Activated CD4-positive, alpha-beta T cell treated with anti-CD3 and anti-CD28 coated beads, Interleukin-10, Interleukin-2, amounts not matched to agents 100 ng/mL and 50 ng/mL, durations not matched to agents 16 hours and 8 hours (primary cell): ENCODE results near the gene ATP2A3.

Experiments used
- DNase-seq: peaks from one replicate; pipeline ENCODE4 v3.0.0-alpha.2; 2020

Gene ATP2A3

DNA sequence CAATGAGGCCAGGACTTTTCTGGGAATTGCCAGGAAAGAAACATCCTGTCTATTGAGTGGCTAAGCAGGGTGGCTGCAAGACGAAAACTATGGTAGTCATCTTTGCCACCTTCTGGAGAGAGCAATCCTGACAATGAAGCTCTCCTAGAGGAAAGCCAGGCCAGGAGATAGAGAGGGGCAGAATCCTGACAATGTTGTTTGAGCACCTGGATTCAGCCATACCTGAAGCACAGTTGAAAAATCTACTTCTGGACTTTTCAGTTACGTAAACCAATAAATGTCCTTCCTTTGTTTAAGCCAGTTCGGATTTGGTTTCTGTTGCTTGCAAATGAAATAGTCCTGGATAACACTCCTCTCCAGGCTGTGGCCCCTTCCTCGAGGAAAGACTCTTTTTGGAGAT is 57.4 kb downstream of the ATP2A3 start:
- DNase-seq = no peak

DNA sequence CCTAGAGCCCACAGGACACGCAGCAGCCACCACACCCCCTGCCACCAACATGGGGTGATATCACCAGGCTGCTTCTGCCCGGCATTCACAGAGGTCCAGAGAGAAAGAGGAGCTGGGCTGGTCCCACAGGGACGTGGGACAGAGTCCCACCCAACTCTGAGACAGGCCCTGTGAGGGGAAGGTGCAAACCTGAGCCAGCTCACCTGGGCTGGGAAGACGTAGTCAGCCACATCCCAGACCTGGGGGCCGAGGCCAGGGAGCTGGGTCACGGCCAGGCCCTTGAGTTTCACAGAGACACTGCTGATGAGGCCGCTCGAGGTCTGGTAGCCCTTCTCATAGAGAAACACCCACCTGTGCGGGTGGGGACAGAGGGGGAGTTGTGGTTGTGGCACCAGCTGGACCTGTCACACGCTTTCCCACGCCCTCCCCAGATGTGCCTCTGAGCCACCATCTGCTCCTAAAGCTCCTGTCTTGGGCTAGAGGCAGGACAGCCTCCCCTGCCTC is 59.2 kb downstream of the ATP2A3 start:
- DNase-seq = no peak

DNA sequence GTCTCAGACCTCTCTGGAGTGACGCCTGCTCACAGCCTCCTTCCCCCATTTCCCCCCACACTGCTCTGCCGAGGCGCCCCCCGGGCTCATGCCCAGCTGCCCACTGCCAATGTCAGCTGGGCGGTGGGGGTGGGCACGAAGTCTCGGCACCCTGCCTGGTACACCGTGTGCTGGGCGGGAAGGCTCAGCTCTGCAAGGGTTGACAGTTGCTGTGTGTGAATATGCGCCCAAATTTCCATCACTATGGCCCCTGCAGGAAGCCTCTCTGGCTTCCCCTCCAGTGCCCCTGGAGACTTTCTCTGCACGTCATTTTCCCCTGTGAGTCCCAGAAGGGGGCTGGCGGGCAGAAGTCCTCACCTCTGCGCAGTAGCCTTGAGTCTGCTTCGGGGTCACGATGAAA is 59.7 kb downstream of the ATP2A3 start:
- no peak for DNase-seq

DNA sequence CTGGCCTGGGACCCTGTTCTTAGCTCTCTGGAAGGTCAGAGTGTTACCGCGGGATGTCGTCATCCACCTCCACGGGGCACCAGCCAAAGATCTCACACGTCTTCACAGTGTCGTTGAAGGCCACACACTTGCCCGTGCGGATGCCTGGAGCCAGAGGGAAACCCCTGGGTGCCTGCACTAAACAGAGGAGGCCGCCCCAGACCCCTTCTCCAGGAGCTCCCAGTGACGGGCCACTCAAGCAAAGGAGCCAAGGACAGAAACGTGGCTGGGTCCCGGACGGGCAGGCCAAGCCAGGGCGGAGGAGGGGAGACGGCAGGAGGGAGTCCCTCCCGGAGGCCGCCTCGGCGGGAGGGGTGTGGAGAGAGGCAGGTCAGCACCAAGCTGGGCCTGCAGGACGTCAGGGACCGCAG is 60.4 kb downstream of the ATP2A3 start:
- DNase-seq = no peak

DNA sequence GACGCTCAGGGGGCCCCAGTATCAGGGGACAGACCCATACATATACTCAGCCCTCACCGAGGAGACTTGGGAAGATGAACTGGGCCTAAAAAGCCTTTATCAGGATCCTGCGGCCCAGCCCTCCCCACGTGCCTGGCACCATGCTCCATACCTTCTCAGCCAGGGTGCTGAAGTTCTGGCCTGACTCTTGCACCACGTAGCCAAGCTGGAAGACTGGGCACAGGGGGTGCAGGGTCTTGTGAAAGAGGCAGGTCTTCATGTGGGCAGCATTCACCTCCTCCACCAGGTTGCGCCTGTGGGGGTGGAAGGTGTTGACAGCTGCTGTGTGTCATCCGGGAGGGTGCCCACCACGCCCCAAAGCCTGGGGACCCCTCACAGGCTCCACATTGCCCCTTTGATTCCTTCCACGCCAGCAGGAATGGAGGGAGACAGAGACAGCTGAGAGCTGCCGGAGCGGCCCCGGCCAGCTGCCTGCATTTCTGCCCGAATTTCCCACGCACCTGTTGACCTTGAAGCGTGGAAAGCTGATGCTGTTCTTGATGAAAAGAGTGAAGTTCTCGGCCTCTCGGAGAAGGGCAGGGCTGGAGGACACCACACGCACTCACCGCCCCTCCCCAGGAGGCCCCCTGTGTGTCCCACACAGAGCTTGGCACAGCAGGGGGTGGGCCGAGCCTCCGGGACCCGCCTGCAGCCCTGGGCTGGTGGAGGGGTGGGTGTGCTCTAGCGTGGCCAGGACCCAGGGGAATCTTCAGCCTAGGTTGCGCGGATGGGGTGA is 61.0 kb downstream of the ATP2A3 start:
- no peak for DNase-seq

DNA sequence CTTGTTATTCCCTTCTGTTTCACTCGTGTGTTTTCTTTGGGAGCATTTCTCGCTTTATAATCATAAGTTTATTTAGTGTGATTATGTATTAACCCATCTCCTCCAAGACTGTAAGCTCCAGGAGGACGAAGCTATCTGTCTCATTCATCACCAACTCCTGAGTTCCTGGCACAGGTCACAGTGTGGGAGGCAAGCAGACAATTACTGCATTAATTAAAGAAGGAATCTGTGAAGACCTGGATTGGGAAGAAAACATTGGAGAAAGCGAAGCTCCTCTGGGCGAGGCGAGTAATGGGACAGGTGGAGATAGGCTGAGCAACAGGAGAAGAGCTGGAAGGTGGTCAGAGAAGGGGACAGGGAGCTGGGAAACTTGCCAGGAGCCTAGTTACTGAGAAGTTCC is 63.6 kb downstream of the ATP2A3 start:
- no peak for DNase-seq

DNA sequence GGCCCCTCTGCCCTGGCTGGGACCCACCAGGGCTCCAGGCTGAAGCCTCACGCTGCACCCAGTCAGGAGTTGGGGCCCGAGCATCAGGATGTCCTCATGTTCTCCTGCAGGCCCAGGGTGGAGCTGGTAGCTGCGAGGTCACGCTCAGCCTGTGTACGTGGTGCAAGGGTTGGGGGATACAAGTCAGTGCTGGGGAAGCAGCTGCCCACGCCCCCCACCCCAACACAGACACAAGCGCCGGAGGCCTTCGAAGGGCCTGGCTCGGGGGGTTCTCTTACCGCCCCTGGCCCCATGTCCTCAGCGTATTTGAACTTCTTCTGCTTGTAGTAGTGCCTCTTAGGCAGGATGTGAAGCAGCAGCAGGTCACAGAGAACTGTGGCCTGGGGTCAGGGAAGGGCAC is 66.5 kb downstream of the ATP2A3 start:
- no peak for DNase-seq

DNA sequence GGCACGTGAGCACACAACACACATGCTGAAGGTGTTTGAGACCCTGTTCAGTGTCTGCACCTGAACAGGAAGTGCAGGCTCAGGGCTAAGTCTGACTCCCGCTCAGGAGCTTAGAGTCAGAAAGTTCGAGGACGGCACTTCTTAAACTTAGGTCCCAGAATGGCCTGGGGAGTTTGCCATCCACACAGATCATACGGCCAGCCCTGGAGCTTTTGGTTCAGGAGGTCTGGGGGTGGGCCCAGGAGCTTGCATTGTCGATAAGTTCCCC is 67.3 kb downstream of the ATP2A3 start:
- DNase-seq = no peak

DNA sequence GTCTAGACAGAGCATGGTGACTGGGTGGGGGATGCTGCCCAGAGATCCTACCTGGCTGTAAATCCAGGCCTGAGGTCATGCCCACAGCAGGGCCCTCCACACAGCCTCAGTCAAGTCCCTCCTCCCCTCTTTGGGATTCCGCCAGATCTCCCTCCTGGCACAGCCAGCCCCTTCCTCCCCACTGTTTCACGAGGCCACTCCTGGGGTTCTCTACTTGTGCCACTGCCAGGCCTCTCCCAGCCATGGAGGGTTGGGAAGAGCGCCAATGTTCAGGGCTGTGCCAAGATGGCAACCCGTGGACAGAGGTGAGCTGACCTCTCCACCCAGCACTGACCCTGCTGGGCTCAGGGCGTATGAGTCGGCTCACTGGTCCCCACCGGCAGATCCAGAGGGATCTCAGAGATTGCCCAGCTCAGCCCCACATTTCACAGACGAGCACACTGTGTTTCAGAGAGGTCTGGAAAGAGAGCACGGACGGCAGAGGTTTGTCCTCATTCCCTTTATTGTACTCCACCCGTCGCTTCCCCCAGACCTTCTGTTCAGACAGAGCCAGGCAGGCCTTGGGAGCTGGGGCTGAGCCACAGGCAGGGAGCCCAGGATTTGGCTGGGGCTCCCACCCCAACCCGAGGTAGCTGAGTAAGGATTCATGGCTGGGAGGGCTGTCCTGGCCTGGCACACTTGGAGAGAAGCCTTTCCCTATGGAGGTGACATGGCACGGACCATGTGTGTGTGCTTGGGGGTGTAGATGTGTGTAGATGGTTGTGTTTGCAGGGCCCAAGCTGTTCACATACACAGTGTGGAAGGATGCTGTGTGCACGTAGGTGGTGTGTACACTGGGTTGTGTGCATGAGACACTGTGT is 67.9 kb downstream of the ATP2A3 start:
- DNase-seq = no peak

DNA sequence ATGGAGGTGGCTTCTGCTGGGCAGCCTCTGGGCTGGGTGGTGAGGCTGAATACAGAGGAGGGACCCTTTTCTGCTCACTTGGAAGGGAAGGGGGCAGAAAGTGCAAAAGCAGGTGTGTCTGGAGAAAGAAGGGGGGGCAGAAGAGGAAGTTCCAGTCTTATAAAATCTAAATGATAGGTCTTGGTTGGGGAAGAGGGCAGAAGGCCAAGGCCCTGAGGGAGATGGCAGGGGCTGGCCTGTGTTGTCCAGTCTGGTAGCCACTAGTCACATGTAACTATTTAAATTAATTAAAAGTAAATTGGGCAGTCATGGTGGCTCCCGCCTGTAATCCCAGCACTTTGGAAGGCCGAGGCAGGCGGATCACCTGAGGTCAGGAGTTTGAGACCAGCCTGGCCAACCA is 68.9 kb downstream of the ATP2A3 start:
- no peak for DNase-seq

DNA sequence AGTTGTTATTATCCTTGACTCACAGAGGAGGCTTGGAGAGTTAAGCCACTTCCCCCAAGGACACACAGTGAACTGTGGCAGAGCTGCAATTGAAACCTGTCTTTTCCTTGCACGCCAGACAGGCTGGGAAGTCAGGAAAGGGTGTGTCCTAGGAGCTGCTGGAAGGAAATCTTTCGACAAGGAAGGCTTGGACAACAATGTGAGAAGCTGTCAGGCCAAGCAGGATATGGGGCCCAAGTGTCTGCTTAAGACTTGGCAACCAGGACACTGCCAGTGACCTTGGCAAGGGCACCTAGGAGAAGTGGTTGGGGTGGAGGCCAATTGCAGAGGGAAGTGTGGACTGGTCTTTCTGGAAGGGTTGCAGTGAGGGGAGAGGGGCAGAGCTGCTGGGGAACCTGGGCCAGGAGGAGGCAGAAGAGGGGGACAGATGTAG is 69.3 kb downstream of the ATP2A3 start:
- DNase-seq = no peak

DNA sequence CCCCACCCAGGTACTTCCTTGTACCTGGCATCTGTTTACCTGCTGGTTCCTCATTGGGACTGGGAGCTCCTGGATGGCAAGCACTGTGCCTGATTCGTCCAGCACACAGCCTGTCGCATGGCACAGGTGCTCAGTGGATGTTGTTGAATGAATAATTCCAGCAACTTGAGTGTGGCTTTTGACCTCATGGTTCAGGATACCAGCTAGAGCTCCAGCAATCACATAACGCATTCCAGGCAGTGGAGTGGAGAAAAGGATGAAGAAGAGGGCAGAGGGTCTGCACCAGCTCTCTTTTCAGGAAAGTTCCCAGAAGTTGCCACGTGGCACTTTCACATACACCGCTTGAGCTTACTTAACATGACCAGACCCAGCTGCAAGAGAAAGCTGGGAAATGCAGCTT is 70.0 kb downstream of the ATP2A3 start:
- no peak for DNase-seq

DNA sequence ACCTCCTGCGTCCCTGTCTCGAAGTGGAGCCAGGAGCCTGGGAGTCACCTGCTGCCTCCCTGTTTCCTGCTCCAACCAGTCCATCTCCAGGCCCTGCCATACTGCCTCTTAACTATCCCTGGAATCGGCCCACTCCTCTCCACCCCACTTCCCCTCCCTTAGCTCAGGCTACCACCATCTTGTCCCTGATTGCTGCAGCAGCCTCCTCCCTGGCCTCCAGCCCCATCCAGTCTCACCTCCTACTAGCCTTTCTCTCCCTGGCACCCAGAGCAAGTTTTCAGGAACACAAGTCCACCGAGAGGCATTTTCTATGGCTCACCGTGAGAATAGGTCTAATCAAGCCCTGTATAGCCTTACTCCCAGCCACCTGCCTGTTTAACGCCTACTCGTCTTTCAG is 70.5 kb downstream of the ATP2A3 start:
- DNase-seq = no peak

DNA sequence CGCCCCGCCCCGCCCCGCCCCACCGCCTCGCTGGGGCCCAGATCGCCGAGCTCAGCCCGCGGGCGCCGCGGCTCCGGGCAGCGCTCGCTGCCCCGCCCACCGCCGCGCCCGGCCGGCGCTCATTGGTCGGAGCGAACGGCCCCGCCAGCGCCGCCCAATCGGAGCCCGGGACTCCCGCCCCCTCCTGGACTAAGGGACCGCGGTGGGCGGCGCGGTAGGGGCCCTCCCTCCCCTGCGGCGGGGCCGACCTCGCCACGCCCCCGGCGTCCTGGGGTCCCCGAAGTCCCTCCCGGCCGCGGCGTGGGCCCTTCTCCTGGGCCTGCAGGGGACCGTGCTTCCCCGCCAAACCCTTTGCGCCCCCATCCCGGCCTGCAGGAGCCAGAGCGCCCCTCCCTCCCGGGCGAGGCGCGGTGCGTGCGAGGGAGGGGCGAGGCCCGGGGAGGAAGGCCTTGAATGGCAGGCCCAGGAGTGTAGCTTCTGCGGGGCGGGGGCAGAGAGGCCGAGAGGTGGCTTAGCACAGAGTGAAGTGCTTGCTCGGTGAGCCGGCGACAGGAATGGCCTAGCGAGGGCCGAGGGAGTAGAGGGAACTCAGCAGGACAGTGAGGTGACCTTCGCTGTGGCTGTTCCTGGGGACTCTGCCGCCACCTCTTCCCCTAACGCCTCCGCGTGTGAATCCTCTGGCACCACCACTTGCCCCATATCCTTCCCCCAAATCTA is 71.1 kb downstream of the ATP2A3 start, which contains the start of gene CAMKK1:
CAMKK1 (minus strand) TSS at position 51 of the 717 bp plus-strand sequence. CDS start 7,366 bp downstream, outside the sequence.
- DNase-seq = peak; percentile 94

DNA sequence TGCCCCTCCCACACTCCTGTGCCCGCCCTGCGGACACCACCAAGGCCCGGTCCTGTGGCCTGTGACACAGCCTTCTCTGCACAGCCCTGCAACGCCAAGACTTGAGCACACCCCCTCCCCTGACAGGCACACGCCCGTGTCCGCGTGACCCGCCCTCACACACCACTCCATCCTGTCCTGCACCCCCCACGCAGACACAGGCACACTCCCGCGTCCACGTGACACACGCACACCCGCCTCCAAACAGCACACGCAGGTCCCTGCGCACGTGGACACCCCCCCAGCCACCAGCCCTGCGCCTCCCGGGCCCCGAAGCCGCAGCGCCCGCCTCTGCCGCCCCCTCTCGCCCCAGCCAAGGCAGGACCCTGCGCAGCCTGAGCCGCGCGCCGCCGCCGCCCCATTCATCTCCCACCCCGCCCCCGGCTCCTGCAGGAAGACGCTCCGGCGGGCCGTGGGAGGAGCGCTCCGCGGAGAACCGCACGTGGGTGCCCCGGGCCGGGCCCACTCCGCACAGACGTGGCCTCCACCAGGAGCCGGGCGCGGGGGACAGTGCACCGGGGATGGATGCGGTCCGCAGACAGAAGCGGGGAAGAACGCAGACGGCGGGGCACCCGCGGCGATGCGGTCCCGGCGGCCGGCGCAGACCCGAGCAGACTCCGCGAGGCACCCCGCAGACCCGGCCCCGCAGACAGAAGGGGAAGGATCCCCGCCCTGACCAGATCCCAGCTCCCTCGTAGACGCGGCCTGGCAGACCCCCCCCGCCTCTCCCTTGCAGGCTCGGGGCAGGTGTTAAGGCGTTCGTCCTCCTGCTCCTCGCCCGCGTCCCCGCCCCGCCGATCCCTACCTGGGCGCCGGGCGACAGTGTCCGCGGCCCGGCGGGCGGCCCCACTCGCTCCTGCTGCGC is 71.9 kb downstream of the ATP2A3 start:
- DNase-seq = peak; percentile 60

DNA sequence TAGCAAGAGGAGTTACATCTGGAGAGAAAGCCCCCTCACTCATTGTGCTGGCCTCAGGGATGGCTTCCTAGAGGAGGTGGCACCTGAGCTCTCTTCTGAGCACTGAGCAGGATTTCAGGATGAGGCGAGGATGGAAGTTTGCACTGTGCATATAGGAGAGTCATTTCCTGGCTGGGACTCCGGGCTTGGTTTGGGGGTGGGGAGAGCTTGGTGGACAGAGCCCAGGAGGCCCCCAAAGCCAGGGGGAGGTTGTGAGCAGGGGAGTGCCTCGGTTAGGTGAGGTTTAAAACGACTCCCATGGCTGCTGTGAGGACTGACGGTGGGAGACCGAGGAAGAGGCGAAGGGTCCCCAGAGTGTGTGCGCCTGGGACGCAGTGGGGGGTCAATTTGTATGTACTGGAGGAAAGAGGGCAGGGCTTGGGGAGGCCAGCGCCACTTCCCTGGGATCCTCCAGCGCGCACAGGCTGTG is 72.6 kb downstream of the ATP2A3 start:
- DNase-seq = no peak

DNA sequence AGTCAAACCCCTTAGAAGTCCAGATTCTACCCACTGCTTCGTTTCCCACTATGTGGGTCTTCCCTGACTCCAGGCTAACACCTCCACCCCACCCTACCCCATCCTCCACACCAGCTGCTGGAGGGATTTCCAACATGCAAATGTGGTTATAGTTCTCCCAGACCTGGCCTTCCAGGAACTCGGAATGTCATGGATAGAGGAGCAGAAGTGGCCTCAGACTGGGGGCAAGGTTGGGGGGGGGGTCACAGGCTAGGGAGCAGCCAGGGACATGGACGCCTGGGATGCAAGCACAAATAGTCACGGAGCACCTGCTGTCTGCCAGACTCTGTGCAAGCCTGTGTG is 73.4 kb downstream of the ATP2A3 start:
- DNase-seq = no peak

DNA sequence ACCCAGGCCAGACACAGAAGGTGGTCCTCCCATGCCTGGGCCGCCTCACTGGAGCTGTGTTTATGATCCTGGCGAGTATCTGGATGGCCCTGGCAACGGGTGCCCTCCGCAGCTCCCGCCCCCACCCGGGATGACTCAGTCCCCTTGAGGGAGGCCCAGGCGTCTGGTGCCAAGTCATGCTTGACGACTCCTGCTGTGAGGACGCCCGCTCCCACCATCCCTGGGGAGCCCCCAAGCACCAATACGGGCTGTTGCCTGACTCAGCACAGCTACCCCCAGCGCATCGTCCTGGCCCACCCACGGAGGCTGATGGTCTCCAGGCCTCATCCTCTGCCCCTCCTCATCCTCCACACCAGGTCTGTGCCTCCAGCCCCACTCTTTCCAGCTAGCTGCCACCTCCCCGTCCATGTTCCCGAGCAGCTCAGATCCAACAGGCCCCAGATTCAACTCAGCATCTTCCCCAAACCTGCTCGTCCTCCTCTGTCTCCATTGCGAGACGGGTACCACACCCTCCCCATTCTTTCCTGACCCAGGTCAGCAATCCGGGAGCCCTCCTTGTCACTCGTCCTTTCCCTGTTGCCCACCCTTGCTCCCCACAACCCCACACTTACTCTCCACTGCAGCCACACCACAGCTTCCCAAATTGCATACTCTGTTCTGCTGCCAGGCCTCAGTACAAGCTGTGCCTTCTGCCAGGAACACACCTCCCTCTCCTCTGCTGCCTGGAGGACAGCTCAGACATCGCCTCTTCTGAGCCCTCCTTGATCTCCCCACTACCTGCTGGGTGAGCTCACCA is 74.0 kb downstream of the ATP2A3 start:
- no peak for DNase-seq

DNA sequence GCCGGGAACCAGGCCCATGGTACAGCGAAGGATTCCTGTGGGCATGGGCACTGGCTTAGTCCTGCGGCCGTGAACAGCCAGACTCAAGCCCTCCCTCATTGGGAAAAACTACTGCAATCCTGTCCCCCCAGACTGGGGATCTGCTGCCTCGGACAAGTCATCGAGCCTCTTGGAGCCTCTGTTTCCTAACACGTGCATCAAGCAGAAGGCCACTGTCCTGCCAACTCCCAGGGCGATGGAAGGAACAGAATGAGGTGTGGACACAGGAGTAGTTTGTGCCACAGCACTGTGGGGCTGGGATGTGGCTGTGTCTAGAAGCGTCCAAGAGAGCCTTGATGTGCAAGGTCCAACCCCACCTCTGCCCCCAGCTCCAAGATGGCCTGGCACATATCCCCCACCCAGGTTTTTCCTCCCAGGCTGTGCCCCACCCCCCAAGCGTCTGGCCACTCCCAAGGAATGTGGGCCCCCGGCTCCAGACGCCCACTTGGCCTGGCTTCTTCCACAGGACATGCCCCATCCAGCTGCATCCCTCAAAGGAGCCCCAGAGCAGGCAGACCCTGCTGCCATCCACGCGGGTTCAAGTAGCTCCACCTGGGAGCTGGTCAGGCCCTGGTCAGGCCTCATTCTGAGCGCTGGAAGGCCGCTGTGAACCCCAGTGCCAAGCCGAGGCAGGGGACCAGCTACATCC is 74.8 kb downstream of the ATP2A3 start:
- no peak for DNase-seq

DNA sequence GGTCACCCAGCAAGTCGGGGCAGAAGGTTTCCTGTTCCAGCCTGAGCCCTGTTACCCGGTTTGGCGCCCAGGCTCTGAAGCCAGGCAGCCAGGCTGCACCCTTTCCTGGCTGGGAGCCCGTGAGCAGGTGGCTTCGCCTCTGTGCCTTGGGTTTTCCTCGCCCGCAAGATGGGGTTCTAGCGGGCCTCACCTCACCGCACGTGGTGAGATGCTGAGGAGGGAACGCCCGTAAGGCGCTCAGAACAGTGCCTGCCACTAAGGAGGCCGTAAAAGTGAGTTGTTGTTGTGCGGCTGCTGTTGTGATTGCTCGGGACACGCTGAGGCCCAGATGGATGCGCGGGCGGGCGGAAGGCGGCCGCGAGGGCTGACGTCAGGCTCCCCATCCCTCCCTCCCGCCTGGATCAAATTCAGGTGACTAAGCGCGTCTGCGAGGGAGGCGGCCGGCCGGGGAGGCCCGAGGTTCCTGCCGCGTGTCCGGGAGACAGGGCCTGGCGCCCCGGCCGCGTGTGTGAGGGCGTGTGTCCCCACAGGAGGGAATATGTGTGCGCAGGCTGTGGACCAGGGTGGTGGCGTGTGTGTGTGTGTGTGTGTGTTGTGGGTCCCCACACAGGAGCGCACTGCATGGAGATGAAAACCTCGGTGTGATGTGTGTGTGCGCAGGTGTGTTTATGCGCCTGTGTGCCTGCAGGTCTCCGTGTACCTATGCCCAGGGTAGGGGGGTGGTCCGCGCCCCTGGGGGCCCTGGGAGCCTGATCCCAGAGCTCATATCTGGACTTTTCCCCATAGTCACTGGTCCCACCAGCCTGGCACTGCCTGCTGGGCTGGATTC is 75.7 kb downstream of the ATP2A3 start:
- no peak for DNase-seq
